LNCAP (cell line): ENCODE measurements around the gene PACSIN1.

Experiments used
- TF ChIP-seq, protein P1 (sequence below): fragments of 450-650 bp; IDR thresholded peaks from 2 replicates; pipeline ENCODE4 v1.5.1; 2017; ENCODE audit warnings: mild to moderate bottlenecking

PACSIN1 gene

DNA sequence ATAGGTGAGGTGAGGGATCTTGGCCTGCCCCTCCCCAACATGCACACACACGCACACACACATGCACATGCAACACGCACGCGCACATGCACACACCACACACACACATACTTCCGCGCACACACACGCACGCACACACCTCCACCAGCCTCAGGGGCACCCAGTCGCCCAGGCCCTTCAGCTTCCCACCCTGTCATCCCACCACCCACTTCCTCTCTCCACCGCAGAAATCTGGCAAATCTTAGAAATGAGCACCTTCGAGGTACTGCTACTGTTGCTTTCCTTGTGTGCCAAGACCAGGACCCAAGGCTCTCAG lies 89.1 kb downstream of the PACSIN1 start:
- TF ChIP-seq, protein P1, sequence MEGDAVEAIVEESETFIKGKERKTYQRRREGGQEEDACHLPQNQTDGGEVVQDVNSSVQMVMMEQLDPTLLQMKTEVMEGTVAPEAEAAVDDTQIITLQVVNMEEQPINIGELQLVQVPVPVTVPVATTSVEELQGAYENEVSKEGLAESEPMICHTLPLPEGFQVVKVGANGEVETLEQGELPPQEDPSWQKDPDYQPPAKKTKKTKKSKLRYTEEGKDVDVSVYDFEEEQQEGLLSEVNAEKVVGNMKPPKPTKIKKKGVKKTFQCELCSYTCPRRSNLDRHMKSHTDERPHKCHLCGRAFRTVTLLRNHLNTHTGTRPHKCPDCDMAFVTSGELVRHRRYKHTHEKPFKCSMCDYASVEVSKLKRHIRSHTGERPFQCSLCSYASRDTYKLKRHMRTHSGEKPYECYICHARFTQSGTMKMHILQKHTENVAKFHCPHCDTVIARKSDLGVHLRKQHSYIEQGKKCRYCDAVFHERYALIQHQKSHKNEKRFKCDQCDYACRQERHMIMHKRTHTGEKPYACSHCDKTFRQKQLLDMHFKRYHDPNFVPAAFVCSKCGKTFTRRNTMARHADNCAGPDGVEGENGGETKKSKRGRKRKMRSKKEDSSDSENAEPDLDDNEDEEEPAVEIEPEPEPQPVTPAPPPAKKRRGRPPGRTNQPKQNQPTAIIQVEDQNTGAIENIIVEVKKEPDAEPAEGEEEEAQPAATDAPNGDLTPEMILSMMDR = no peak

DNA sequence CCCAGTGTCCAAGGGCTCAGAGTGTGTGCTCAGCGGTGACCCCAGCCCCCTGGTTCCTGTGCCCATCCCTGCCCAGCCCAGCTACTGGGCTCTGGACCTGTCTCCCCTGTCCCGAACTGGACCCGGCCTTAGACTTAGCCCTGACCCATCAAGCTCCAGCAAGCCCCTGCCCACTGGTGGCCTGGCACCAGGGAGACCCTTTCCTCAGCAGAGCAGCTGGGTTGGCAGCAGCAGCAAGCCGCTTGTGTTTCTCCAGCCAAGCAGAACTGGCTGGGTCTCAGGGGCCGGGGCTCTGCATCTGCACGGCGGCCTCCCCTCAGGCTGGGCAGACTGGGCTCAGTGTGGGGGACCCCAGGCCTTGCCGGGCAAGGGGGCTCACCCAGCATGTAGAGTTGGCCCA lies 89.5 kb downstream of the PACSIN1 start:
- TF ChIP-seq, protein P1 = no peak

DNA sequence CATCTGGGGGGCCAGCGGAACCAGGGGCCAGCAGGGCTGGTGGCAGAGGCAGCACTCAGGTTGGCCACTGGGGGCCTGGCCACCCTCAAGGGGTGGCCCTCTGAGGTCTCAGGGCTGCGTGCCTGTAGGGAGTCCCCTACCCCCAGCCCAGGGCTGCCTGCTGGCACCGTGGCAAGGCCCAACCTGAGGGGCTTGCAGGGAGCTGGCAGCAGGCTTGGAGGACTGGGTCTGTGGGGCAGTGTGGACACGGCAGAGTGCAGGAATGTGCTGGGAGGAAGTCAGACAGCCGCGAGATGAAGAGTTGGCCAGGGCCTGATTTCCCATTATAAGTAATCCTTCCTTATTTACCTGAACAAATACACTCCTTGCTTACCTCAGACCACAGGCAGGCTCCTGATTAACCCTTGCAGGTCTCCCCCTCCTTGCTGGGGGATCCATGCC lies 90.2 kb downstream of the PACSIN1 start, which contains the start of gene SPDEF:
SPDEF (minus strand) TSS at position 299 of the 441 bp plus-strand sequence. CDS start 11,874 bp downstream, outside the sequence.
- TF ChIP-seq, protein P1 = peak; percentile 26; the same call in 1 of the 2 replicates

DNA sequence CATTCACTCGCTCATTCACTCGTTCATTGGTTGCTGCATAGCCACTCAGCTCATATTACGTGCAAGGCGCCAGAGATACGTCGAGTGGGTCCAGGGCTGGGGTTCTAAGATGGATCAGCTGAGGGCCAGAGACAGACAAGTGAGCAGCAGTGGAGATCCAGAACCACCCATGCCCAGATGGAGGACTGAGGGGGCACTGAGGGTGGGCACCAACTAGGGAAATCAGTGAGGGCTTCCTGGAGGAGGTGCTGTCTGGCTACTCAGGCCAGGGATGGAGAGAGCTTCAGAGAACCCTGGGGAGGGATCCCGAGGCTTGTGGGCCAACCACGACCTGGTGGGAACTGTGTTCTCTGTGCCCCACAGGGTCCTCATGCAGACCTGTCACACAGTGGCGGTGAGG lies 90.6 kb downstream of the PACSIN1 start:
- TF ChIP-seq, protein P1 = no peak

DNA sequence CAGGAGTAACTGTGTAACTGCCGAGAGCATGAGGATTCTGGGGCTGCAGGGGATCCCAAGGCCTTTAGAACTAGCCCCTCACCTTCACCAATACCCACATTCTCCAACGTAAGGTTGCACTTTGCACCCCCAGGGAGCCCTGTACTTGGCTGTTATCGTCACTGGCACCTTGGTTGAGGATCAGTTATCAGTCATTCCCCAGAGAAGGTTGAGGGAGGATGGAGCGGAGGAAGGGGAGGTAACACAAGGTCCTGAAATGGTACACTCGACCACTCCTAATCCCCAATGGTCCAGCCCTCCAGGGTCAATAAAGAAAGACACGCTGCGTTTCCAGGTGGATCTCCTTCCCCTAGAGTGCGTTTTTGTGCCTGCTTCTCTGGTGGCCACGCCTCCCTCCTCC lies 91.4 kb downstream of the PACSIN1 start:
- TF ChIP-seq, protein P1 = no peak

DNA sequence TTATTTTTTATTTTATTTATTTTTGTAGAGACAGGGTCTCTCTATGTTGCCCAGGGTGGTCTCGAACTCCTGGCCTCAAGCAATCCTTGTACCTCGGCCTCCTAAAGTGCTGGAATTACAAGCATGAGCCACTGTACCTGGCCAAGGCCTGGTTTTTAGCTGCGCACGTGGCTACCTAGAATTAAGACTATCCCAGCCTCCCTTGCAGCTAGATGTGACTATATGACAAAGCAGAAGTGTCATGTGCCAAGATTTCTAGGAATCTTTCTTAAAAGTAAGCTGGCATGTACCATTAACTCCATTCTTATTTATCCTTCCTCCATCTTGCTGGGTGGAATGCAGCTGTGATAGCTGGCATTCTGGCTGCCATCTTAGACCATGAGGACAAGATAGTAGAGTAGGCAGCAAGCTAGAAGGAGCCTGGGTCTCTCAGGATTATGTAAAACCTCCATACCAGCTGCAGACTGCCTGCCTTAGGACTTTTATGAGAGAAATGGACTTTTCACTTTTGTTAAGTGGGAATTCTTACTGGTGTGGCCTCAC lies 92.4 kb downstream of the PACSIN1 start:
- TF ChIP-seq, protein P1 = no peak

DNA sequence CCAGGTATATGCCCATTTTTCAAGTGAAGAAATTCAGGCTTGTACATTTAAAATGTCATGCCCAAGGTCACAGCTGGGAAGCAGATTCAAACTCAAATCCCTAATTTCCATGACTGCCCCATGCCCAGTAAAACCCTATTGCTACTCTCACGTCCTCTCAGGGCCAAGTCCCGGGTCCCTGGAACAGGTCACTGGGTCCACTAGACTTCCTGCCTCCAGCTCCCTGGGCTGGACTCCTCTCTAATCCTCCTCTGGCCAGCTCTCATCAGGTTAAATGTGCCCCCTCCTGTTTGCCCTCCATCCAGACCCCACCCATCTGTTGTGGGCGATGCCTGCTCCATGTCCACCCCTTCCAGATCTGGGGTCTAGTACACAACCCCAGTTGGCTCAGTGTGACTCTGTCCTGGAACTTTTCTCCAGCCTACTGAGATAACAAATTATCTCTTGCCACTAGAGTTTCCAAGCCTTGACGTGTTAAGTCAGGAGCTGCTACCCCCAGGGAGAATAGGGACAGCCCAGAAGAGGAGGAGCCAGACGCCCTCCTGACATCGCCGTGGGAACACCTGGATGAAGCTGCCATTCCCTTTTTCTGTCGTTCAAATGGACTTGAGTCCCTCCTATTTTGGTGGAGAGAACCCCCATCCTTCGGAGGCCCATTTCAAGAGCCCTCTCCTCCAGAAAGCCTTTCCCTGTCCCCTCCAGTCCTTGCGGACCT lies 93.9 kb downstream of the PACSIN1 start:
- TF ChIP-seq, protein P1 = no peak
